Measurements from ENCODE around the gene SLFNL1. TPM values are rescaled to one million over a fixed set of nuclear protein-coding genes. Genes with fewer than 3 reads are reported as not detected.

Gene SLFNL1
- total RNA-seq = 0.16 and 0.90 TPM in 2 replicates

DNA sequence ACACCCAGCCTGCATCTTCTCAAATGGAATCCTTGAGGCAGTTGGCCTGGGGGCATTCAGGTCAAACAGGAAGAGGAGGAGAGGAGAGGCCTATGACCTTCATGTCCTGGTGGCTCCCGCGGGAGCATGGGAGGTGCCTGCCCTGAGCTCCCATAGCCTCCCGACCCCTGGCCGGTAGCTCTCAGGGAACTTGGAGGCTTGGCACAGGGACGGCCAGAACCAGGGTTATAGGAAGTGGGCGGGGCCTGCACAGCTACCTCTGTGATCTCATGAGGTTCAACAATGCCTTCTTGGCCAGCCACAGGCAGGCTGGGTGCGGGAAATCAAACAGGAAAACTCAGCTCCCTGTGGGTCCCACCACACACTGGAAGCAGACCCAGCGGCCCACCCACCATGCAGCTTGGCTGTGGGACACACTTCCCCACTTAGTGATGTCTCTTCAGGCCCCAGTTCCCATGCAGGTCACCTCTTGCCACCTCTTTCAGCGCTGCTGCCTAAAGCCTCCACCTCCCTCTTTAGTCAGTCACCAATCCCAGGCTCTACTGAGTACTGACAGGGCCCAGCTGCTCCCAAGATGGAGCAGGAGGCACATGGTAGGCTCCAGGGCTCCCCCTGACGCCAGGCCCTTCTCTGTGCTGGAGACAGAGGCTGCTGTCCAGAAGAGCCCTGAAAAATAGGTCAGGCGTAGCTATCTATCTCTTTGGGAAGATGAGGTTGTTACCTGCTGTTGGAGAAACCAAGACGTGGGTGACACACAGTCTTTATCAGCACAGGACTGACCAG lies at the start of gene SLFNL1:
SLFNL1 (minus strand) TSS at position 200 of the 783 bp plus-strand sequence. CDS start 1,065 bp downstream, outside the sequence.

DNA sequence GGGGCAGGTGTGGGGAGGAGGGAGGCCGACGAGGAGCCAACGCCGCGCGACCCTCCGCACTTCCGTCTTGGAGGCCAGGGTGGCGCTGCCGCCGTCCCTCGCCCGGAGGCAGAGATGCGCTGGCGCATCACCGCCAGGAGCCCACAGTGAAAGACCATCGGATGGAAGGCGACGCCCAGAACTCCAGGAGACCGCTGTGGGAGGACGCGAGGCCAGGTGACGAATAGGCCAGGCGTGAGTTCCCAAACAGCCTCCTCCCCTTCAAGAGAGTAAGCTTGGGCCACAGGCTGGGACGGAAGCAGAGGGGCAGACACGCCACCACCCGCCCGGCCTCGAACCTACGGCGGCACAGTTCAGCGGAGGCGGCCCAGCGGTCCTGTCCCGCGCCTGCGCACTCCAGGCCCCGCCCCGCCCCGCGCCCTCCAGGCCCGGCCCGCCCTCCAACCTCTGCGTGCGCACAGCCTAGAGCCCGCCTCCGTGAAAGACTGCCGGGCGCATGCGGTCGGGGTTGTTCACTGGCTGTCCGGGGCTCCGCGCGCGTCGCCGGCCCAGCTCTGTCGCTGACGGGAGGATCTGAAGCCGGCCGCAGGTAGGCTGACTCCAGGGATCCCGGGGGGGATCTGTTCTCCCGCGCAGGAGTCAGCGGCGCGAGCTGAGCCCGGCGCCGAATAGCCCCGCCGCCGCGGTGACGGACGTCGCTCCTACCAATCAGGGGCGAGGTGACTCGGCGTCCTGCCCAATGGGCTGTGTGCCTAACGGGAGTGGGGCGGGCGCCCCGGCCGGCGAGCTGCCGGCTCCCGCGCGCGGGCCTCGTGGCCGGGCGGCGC lies 42.1 kb downstream of the SLFNL1 start, which contains the start of gene CTPS1:
CTPS1 (plus strand) TSS at position 456 of the 827 bp plus-strand sequence. CDS start 3,595 bp downstream, outside the sequence.

Other genes starting within 250 kb of the SLFNL1 start
- under 0.01 TPM in 1 of 2 replicates, not detected in the other for gene KCNQ4, start 237.9 kb downstream of the SLFNL1 start, total RNA-seq
- gene CITED4, start 159.4 kb downstream of the SLFNL1 start, total RNA-seq = 7.2 and 14.9 TPM in 2 replicates
- 14.6 and 16.4 TPM in 2 replicates for gene CTPS1, start 42.0 kb downstream of the SLFNL1 start, total RNA-seq
- 16.0 and 19.1 TPM in 2 replicates for gene SCMH1, start 220.6 kb upstream of the SLFNL1 start, total RNA-seq

All from cardiac atrium fibroblast (primary cell).